ENCODE data around the gene SLC24A4.
"Not testable (repeated sequence)": the region's sequence is repeated elsewhere in the genome, so short reads cannot be mapped to it uniquely, and the experiment has no call there.

SLC24A4 gene

DNA sequence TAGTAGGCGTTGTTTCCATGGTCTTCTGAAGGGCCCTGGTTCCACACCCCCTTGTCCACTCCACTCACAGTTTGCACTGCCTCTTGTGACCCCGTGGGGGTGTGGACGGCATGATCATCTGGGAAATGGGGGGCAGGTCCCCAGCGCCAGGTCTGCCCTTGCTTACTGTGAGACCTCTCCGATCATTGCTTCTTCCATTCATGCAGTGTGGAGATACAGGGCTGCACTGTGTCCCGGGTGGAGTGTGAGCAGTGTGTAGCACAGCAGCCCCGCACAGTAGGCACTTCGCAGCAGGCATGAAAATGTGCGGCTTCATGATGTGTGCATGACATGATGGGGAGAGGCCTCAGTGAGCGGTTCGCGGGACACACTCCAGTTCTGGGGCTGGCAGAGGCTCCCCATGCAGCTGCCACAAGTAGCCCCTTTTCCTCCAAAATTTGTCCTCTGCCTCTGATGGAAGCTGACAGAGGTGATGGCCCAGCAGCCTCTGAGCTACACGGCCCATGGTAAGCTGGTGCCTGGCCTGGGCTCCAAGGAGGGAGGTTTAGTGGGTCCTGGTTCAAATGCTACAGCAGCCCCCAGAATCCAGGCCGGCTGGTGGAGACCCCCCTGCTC, 205.6 kb downstream of the SLC24A4 start:
- DNase-seq = no peak

DNA sequence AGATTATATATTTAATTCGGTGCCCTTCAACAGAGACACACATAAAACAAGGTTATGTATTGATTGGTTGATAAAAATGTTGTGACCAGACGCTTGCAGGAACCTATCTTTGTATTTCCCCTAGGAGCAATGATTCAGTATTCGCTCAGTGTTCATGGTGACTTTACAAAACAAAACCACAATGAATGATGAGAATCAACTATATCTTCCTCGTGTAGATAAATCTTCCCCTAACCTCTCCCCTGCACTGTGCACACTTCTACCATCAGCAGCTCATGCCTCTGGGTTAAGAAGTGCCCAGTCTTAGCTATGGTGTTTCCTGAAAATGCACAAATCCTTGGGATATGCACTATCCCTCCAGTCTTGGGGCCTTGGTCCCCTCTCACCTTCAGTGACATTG, 206.9 kb downstream of the SLC24A4 start:
- no peak for DNase-seq

DNA sequence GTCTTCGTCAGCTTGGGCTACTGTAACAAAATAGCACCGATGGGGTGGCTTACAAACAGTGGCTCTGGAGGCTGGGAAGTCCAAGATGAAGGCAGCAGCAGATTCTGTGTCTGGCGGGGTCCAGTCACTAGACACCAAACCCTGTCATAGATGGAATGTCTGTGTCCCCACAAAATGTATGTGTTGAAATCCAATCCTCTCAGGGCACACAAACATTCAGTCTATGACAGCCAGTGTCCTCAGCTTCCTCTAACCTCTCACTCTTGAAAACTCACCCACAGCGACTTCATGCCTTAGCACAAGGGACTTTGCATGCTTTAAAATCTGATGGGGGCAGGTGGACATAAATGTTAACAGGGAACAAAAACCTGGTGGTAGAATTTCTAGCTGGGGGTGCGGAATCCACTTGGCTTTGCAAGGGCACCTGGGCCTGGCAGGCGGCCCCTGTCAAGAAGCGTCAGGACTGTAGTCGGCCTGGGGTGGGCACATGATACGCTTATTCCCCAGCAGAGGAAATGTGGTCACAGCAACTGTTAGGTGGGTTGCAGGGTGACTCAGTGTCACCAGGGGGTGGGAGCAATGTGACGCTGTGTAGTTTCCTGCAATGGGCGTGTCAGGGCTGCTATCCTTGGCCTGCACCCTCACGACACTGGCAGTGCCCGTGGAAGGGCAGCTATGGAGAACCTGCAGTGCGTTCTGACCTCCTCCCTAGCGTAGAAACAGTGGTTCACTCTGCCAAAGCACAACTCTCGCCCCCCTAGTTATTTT, 208.3 kb downstream of the SLC24A4 start:
- DNase-seq = no peak

GRCh38 chr14:92532490-92533163, 209.7 kb downstream of the SLC24A4 start:
- DNase-seq = no peak

DNA sequence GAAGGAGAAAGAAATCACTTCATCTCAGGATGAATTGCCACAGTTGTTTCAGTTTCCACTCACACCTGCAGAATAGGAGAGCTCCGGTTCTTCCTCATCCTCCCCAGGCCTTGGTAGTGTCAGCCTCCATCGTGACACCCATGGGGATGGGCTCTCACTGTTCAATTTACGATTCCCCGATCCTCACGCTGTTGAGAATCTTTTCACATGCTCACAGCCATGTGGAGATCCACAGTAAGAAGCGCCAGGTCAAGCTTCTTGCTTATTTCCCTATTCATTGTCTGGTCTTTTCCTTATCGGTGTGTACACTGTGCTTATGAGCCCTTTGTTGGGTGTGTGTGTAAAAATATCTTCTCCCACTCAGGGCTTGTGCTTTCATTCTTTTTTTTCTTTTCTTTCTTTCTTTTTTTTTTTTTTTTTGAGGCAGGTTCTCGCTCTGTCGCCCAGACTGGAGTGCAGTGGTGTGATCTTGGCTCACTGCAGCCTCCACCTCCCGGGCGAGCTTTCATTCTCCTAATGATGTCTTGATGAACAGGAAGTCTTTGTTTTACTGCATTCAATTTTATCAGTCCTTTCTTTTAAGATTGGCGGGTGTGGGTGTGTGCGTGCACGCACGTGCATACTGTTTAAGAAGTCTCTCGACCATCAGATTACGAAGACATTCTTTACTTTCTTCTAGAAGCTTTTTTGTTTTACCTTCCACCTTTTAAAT, 212.1 kb downstream of the SLC24A4 start:
- DNase-seq = no peak

GRCh38 chr14:92536231-92536630, 213.3 kb downstream of the SLC24A4 start:
- DNase-seq = not testable (repeated sequence)

DNA sequence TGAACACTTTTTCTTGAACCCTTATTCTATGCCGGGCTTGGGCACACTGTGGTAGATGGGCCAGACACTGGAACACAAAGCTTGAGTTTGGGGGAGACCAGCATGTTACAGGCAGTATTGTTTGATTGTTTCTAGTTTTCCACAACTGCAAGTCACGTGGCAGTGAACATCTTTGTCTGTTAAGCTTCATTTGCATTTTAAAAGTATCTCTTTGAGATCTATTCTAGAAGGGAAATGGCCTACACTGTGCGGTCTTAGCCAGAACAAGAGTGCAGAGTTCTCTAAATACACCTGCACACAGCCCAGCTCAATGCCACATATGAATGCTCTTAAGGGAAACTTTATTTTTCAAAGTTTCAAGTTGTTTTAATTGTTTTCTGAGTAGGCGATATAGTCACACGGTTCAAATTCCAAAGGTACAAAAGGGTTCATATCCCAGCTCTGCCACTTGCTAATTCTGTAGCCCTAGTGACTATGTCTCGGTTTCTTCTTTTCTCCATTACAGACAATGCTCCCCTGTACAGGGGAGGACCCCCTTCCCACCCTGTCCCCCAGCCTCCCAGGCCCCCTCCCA, 215.5 kb downstream of the SLC24A4 start:
- no peak for DNase-seq

- DNase-seq = no peak
Measured at GRCh38 chr14:92539419-92539818, 216.5 kb downstream of the SLC24A4 start.

GRCh38 chr14:92539875-92540274, 216.9 kb downstream of the SLC24A4 start:
- no peak for DNase-seq

- DNase-seq = no peak
Measured at GRCh38 chr14:92540472-92541048, 217.6 kb downstream of the SLC24A4 start.

- DNase-seq = no peak
Measured at GRCh38 chr14:92542766-92543554, 220.0 kb downstream of the SLC24A4 start.

- DNase-seq = no peak
Measured at GRCh38 chr14:92544051-92544720, 221.2 kb downstream of the SLC24A4 start.

GRCh38 chr14:92546347-92547053, 223.5 kb downstream of the SLC24A4 start:
- DNase-seq = no peak

DNA sequence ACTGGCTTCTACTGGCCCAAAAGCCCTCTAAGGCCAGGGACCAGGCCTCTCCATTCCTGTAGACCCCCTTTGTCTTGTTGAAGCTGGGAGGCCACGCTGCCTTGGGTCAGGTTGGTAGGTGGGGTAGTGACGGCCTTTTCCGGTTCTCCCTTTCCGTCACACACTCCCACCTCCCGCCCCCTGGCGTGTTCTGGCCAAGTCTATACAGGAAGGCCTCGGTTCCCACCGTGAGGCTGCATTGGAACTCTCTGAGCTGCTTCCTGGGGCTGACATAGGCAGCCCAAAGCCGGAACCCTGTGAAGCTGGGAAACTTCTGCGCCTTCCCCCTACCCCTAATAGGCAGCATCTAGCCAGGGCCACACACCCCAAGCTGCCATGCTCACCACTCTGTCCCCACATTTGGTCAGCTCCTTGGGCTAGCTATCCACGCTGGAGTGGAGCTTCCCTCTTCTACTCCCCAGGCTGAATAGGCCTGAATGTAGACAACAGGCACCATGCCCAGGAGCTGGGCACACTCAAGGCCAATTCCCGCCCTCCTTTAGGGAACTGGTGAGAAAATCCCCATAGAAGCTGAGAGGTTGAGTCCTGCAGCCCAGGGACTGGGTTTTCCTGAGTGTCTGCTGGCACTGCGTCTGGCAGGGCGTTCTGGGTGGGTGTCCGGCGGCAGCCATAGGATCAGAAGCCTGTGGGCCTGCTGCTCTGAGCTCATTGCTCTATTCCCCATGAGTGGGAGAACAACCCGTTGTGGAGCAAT, 226.3 kb downstream of the SLC24A4 start:
- no peak for DNase-seq

- DNase-seq = no peak
Measured at GRCh38 chr14:92549859-92550230, 226.9 kb downstream of the SLC24A4 start.

Measured in NCI-H1930 (cell line).